Caco-2 (cell line): ENCODE measurements around the gene HSFX3. TPM values are rescaled to one million over a fixed set of nuclear protein-coding genes. Genes with fewer than 3 reads are reported as not detected.
"Not testable (repeated sequence)": the region's sequence is repeated elsewhere in the genome, so short reads cannot be mapped to it uniquely, and the experiment has no call there.

Source experiments
- BruUV-seq: library from RNA; stranded (reverse); fragments of 400-500 nt; replicated peaks from 2 replicates; lab custom pipeline; 2021; lab: Mats Ljungman, UMichigan
- CTCF ChIA-PET: fragments of 300-600 bp; sonication (Branson Sonifier 250); formaldehyde crosslinking; loops from one replicate; lab custom pipeline; 2022; ENCODE audit warnings: antibody characterized with exemption; lab: Charles Lee
- POLR2A ChIA-PET: fragments of 300-600 bp; sonication (Branson Sonifier 250); formaldehyde crosslinking; loops from one replicate; lab custom pipeline; 2022; ENCODE audit warnings: antibody characterized with exemption; lab: Charles Lee
- DNase-seq, 2 experiments: peaks; one replicate each; pipeline versions ENCODE4 v3.0.0 to v3.0.0-alpha.2; 2020 to 2022
- H3K27me3 ChIP-seq: replicated peaks from 2 replicates; pipeline ENCODE4 v1.6.0; 2011; ENCODE audit warnings: low read length; ENCODE audit not compliant: control insufficient read depth, insufficient read depth
- H3K36me3 ChIP-seq: 2 replicates; pipeline ENCODE4 v1.5.1; 2011; ENCODE audit warnings: low read length; ENCODE audit not compliant: control insufficient read depth, insufficient read depth
- H3K4me1 ChIP-seq: fragments of 250-450 bp; sonication (Bioruptor Pico); 2 replicates; pipeline ENCODE4 v1.5.1; 2020; ENCODE audit warnings: mild to moderate bottlenecking
- H3K4me3 ChIP-seq: 2 replicates; pipeline ENCODE4 v1.5.1; 2011; ENCODE audit warnings: low read depth, mild to moderate bottlenecking, control low read depth, low read length
- H3K9me3 ChIP-seq: fragments of 250-450 bp; sonication (Bioruptor Pico); 2 replicates; pipeline ENCODE4 v1.5.1; 2020; ENCODE audit warnings: mild to moderate bottlenecking, moderate library complexity
- H3K27ac Mint-ChIP-seq: one replicate; pipeline ENCODE4 v1.8.0; 2022; ENCODE audit warnings: mixed read lengths; ENCODE audit not compliant: unreplicated experiment
- H3K27me3 Mint-ChIP-seq: one replicate; pipeline ENCODE4 v1.8.0; 2022; ENCODE audit warnings: mixed read lengths; ENCODE audit not compliant: insufficient read depth, unreplicated experiment
- H3K36me3 Mint-ChIP-seq: one replicate; pipeline ENCODE4 v1.8.0; 2022; ENCODE audit warnings: mild to moderate bottlenecking, mixed read lengths; ENCODE audit not compliant: insufficient read depth, unreplicated experiment
- H3K4me1 Mint-ChIP-seq: one replicate; pipeline ENCODE4 v1.8.0; 2022; ENCODE audit warnings: low read depth, mixed read lengths; ENCODE audit not compliant: unreplicated experiment
- H3K4me3 Mint-ChIP-seq: one replicate; pipeline ENCODE4 v1.8.0; 2022; ENCODE audit warnings: mild to moderate bottlenecking, moderate library complexity, mixed read lengths; ENCODE audit not compliant: unreplicated experiment
- H3K9me3 Mint-ChIP-seq: one replicate; pipeline ENCODE4 v1.8.0; 2022; ENCODE audit warnings: mixed read lengths; ENCODE audit not compliant: unreplicated experiment
- CTCF ChIP-seq, 2 experiments: fragments of 200-600 bp in 1 of 2; IDR thresholded peaks; 1 replicate in 1 of 2; 2 replicates in 1 of 2; pipeline versions ENCODE4 v1.5.1 to v1.8.0; 2011 to 2022; ENCODE audit warnings: antibody characterized with exemption in 1 of 2, control low read depth in 1 of 2, inconsistent platforms in 1 of 2, low read depth in 1 of 2, low read length in 1 of 2, mild to moderate bottlenecking in 1 of 2, moderate library complexity in 1 of 2; ENCODE audit not compliant: insufficient read depth in 1 of 2, severe bottlenecking in 1 of 2, unreplicated experiment in 1 of 2
- intact Hi-C: fragments of 100-400 bp; cut with micrococcal nuclease; formaldehyde crosslinking; loops from one replicate; pipeline ENCODE4 v1.10.0; 2022; ENCODE audit not compliant: unreplicated experiment
- total RNA-seq: library from RNA; stranded (reverse); gene quantifications from 2 replicates; pipeline ENCODE4 v1.2.3, GENCODE V29; 2022

HSFX3 gene
- total RNA-seq, 1 experiment from 2014 or later, result not detected

- H3K9me3 ChIP-seq, H3K4me1 Mint-ChIP-seq, intact Hi-C loops, CTCF ChIA-PET, DNase-seq, H3K36me3 Mint-ChIP-seq, H3K36me3 ChIP-seq, POLR2A ChIA-PET, H3K4me1 ChIP-seq, BruUV-seq, H3K4me3 ChIP-seq, H3K9me3 Mint-ChIP-seq, H3K4me3 Mint-ChIP-seq, H3K27me3 Mint-ChIP-seq, H3K27ac Mint-ChIP-seq, H3K27me3 ChIP-seq: not testable (repeated sequence)
Observed at GRCh38 chrX:149573456-149573855, 23.7 kb upstream of the HSFX3 start.

GRCh38 chrX:149572743-149573142 lies 23.0 kb upstream of the HSFX3 start:
- no peaks in the 10 kb centered on the region for H3K4me1 Mint-ChIP-seq
- H3K36me3 ChIP-seq, result no peaks in the 10 kb centered on the region
- H3K4me1 ChIP-seq, result no peaks in the 10 kb centered on the region
- no peaks in the 10 kb centered on the region for H3K27me3 Mint-ChIP-seq
- no peak for DNase-seq
- no peak overlapping the region for H3K4me3 Mint-ChIP-seq
- H3K27me3 ChIP-seq, result no peaks in the 10 kb centered on the region
- no TSS peak for BruUV-seq
- CTCF ChIA-PET, result no interaction called here
- H3K9me3 Mint-ChIP-seq, result no peaks in the 10 kb centered on the region
- no peak overlapping the region for H3K4me3 ChIP-seq
- TF ChIP-seq CTCF (IDR thresholded peaks at IDR 0.05; ENCODE audit: insufficient read depth in 1 of 2, low read depth in 1 of 2, low read length in 1 of 2, severe bottlenecking in 1 of 2, unreplicated experiment in 1 of 2), result no peak
- H3K9me3 ChIP-seq, result no peaks in the 10 kb centered on the region
- POLR2A ChIA-PET, result no interaction called here
- intact Hi-C loops, result no loop called here
- no peaks in the 10 kb centered on the region for H3K36me3 Mint-ChIP-seq
- no peak overlapping the region for H3K27ac Mint-ChIP-seq

DNA sequence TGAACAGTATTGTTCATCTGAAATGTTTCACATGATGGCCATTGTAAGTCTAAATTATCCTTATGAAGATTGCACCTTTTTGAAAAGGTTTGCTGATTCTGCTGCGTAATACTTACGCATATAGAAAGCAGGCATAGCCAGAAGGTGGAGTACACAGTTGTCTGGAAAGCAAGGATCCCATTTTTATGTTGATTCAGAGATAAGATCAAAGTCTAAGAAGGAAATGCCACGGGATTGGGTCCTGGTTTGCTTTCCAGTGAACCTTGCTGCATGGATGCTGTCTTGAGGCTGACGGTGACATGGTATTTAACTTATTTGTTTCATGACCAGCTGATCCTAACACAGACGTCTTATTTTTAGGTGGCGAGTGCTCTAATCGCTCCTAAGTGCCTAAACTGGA lies 22.0 kb upstream of the HSFX3 start:
- BruUV-seq, result no TSS peak
- DNase-seq, result no peak
- no peaks in the 10 kb centered on the region for H3K27me3 ChIP-seq
- H3K36me3 ChIP-seq, result no peaks in the 10 kb centered on the region
- H3K9me3 ChIP-seq, result no peaks in the 10 kb centered on the region
- no peak overlapping the region for H3K4me3 ChIP-seq
- no peak overlapping the region for H3K4me3 Mint-ChIP-seq
- no peak for TF ChIP-seq CTCF (IDR thresholded peaks at IDR 0.05; ENCODE audit: insufficient read depth in 1 of 2, low read depth in 1 of 2, low read length in 1 of 2, severe bottlenecking in 1 of 2, unreplicated experiment in 1 of 2)
- H3K27me3 Mint-ChIP-seq, result no peaks in the 10 kb centered on the region
- H3K4me1 Mint-ChIP-seq, result no peaks in the 10 kb centered on the region
- H3K36me3 Mint-ChIP-seq, result no peaks in the 10 kb centered on the region
- no peaks in the 10 kb centered on the region for H3K9me3 Mint-ChIP-seq
- intact Hi-C loops, result no loop called here
- POLR2A ChIA-PET, result no interaction called here
- H3K27ac Mint-ChIP-seq, result no peak overlapping the region
- CTCF ChIA-PET, result no interaction called here
- H3K4me1 ChIP-seq, result no peaks in the 10 kb centered on the region

DNA sequence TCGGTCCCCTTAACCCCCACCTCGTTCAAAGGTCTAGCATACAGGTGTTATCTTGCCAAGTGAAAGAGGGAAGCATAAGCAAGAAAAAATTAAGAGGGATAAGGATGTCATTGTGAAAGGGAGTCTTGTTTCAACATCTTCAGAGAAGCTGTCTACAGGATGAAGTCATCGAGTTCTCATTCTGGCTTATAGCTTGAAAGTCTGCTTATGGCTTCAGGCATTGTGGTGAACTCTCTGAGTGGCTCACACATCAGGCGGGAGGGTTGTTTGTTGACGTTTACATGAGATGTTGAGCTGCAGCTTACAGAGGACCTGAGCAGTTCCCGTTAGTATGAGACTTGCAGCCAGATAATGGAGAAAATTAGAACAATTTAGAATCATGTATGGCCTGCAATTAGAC lies 20.9 kb upstream of the HSFX3 start:
- no peak for TF ChIP-seq CTCF (IDR thresholded peaks at IDR 0.05; ENCODE audit: insufficient read depth in 1 of 2, low read depth in 1 of 2, low read length in 1 of 2, severe bottlenecking in 1 of 2, unreplicated experiment in 1 of 2)
- ChIA-PET POLR2A (no interaction called here), CTCF (no interaction called here)
- Histone ChIP-seq H3K9me3 (no peaks in the 10 kb centered on the region), H3K4me1 (no peaks in the 10 kb centered on the region), H3K27me3 (no peaks in the 10 kb centered on the region), H3K36me3 (no peaks in the 10 kb centered on the region), H3K4me3 (no peak overlapping the region)
- no peak overlapping the region for H3K4me3 Mint-ChIP-seq
- H3K27me3 Mint-ChIP-seq, result no peaks in the 10 kb centered on the region
- H3K27ac Mint-ChIP-seq, result no peak overlapping the region
- no peaks in the 10 kb centered on the region for H3K4me1 Mint-ChIP-seq
- DNase-seq, result no peak
- intact Hi-C loops, result no loop called here
- H3K9me3 Mint-ChIP-seq, result no peaks in the 10 kb centered on the region
- no peaks in the 10 kb centered on the region for H3K36me3 Mint-ChIP-seq
- no TSS peak for BruUV-seq
